Measurements from ENCODE around the gene SUSD4. TPM values are rescaled to one million over a fixed set of nuclear protein-coding genes. Genes with fewer than 3 reads are reported as not detected.

Gene SUSD4
- total and polyA plus RNA-seq, 2 of the 8 experiments (the other 6 are each of a cell fraction or from before 2014, with no cell fraction given) = 3.9 to 5.2 TPM

DNA sequence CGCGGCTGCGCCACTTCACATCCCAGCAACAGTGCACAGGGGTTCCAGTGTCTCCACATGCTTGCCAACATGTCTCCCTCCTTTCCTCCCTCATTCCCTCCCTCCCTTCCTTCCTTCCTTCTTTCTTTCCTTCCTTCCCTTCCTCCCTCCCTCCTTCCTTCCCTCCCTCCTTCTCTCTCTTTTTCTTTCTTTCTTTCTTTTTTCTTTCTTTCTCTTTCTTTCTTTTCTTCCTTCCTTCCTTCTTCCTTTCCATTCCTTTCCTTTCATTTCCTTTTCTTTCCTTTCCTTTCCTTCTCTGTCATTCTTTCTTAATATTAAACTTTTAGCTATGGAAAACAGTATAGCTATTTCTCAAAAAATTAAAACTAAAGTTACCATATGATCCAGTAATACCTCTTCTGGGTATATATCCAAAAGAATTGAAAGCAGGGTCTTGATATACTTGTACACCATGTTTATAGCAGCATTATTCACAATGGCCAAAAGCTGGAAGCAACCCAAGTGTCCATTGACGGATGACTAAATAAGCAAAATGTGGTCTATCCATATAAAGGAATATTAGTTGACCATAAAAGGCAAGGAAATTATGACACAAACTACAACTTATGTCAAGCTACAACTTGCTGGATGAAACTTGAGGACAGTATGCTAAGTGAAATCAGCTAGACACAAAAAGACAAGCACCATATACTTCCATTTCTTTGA, 165.9 kb downstream of the SUSD4 start:
- no peaks in the 10 kb centered on the region; a peak in 1 of 7 replicates for H3K27me3 ChIP-seq (replicated peaks in 1 of 4; ENCODE audit: control insufficient read depth in 3 of 4, extremely low read depth in 1 of 4, insufficient read depth in 3 of 4, low read length in 3 of 4)
- H2BK5ac ChIP-seq (ENCODE audit: low read depth, low read length) = no peak overlapping the region
- FAIRE-seq = no peak
- POLR2A ChIA-PET (ENCODE audit: partially characterized antibody) = no interaction called here
- no peaks in the 10 kb centered on the region; a peak in 1 of 7 replicates for H3K4me1 ChIP-seq (replicated peaks in 1 of 4; ENCODE audit: control insufficient read depth in 3 of 4, insufficient read depth in 4 of 4, low read length in 3 of 4)
- peaks cover 0 to 3% of the 10 kb centered on the region in 2 experiments for H4K20me1 ChIP-seq (replicated peaks in 1 of 2; ENCODE audit: control insufficient read depth in 1 of 2, insufficient read depth in 2 of 2, low read length in 2 of 2)
- no peak overlapping the region for H3K4me2 ChIP-seq (ENCODE audit: insufficient read depth in 1 of 2, low read depth in 2 of 2, low read length in 2 of 2)
- H3K79me2 ChIP-seq (ENCODE audit: control insufficient read depth in 1 of 2, insufficient read depth in 2 of 2, low read length in 2 of 2) = no peaks in the 10 kb centered on the region
- no peak overlapping the region for H3K56ac ChIP-seq (replicated peaks; ENCODE audit: insufficient read length, low read depth, low read length)
- H3K23ac ChIP-seq (ENCODE audit: insufficient read length) = no peak overlapping the region
- 64% methylated on average over 4 of the region's 4 CpGs; no CpG with 5 or more reads in 1 of the 2 experiments for WGBS, 2 experiments (ENCODE audit: extremely low coverage in 1 of 2, insufficient coverage in 1 of 2, insufficient read length in 1 of 2, insufficient replicate concordance in 2 of 2, low coverage in 1 of 2, low lambda C conversion rate in 2 of 2, missing lambda C conversion rate in 1 of 2)
- no peak overlapping the region for H3K27ac ChIP-seq (ENCODE audit: low read depth, low read length)
- CTCF ChIA-PET (ENCODE audit: partially characterized antibody) = interaction anchor here (0.6 to 1.1 kb wide), 2 partner anchors 59 to 237 kb away, joined by 3 read pairs; no protein-coding TSS in a partner anchor
- no peak overlapping the region for H2BK12ac ChIP-seq (ENCODE audit: low read depth, low read length)
- DNase-seq (ENCODE audit: low read depth in 1 of 2, low spot score in 2 of 2) = no peak
- no peak overlapping the region for H2AFZ ChIP-seq (ENCODE audit: low read length)
- no peak overlapping the region for H3K4me3 ChIP-seq (ENCODE audit: extremely low read depth in 1 of 4, insufficient read depth in 2 of 4, low read depth in 3 of 4, low read length in 4 of 4)
- H2BK15ac ChIP-seq (ENCODE audit: low read length) = no peak overlapping the region
- H3K18ac ChIP-seq (ENCODE audit: extremely low read depth, low read length) = no peak overlapping the region
- no peak overlapping the region for H2AK5ac ChIP-seq (ENCODE audit: low read depth, low read length)
- H3K4ac ChIP-seq (replicated peaks; ENCODE audit: insufficient read length, low read depth, low read length) = no peak overlapping the region
- H3K9me3 ChIP-seq (ENCODE audit: insufficient read depth in 2 of 2, low read depth in 1 of 2, low read length in 1 of 2) = no peaks in the 10 kb centered on the region
- H2BK20ac ChIP-seq (ENCODE audit: low read length) = no peak overlapping the region
- H4K91ac ChIP-seq (replicated peaks; ENCODE audit: insufficient read length, low read length) = no peak overlapping the region
- no peak overlapping the region for H2BK120ac ChIP-seq (replicated peaks; ENCODE audit: low read depth, low read length)
- H3K23me2 ChIP-seq (ENCODE audit: low read depth, low read length) = no peaks in the 10 kb centered on the region
- H3K9ac ChIP-seq (replicated peaks in 1 of 4; ENCODE audit: extremely low read depth in 1 of 4, low read depth in 3 of 4, low read length in 3 of 4) = no peak overlapping the region
- no peaks in the 10 kb centered on the region for H3K79me1 ChIP-seq (ENCODE audit: low read depth, low read length)
- no peak overlapping the region for H3K14ac ChIP-seq (ENCODE audit: insufficient read length)
- TF ChIP-seq CTBP2 (IDR thresholded peaks at IDR 0.05; ENCODE audit: borderline replicate concordance, insufficient read depth, insufficient read length, low read length) (no peak), KDM5A (IDR thresholded peaks at IDR 0.05; ENCODE audit: low read length) (no peak), HDAC6 (IDR thresholded peaks at IDR 0.05; ENCODE audit: low read depth, low read length) (no peak), POLR2AphosphoS5 (IDR thresholded peaks at IDR 0.05; ENCODE audit: low read depth, low read length) (no peak), TAF1 (IDR thresholded peaks at IDR 0.05; ENCODE audit: low read depth, low read length) (no peak), CBX8 (IDR thresholded peaks at IDR 0.05; ENCODE audit: borderline replicate concordance, low read depth, low read length) (no peak), PHF8 (conservative IDR thresholded peaks at IDR 0.05; ENCODE audit: low read depth, low read length) (no peak), RFX5 (IDR thresholded peaks at IDR 0.05; ENCODE audit: borderline replicate concordance, low read depth, low read length) (no peak), CBX5 (IDR thresholded peaks at IDR 0.05; ENCODE audit: low read depth, low read length) (no peak), CHD2 (IDR thresholded peaks at IDR 0.05; ENCODE audit: low read length) (no peak), RXRA (IDR thresholded peaks at IDR 0.05; ENCODE audit: insufficient read depth, low read depth, low read length) (no peak), HDAC2 (IDR thresholded peaks at IDR 0.05; ENCODE audit: borderline replicate concordance in 1 of 2, low read depth in 2 of 2, low read length in 2 of 2) (no peak), JUN (IDR thresholded peaks at IDR 0.05; ENCODE audit: low read depth, low read length) (no peak)
- H4K5ac ChIP-seq (ENCODE audit: insufficient read length, low read depth, low read length) = no peak overlapping the region
- H3K36me3 ChIP-seq (ENCODE audit: control insufficient read depth in 2 of 4, insufficient read depth in 4 of 4, low read length in 3 of 4) = no peaks in the 10 kb centered on the region
- H4K8ac ChIP-seq (ENCODE audit: extremely low read depth, insufficient read depth, low read length) = no peak overlapping the region

All from H1 (cell line).